GM18507 (cell line): ENCODE results near the gene CLEC4G.

Experiments
- DNase-seq: peaks from one replicate; pipeline ENCODE4 v3.0.0; 2011; ENCODE audit warnings: low read depth; ENCODE audit not compliant: insufficient read length; ENCODE audit errors: extremely low spot score
- FAIRE-seq: peaks from 2 replicates; lab custom pipeline; 2011; peaks lifted over from hg19 to GRCh38; lab: Jason Lieb, UNC

The CLEC4G gene

DNA sequence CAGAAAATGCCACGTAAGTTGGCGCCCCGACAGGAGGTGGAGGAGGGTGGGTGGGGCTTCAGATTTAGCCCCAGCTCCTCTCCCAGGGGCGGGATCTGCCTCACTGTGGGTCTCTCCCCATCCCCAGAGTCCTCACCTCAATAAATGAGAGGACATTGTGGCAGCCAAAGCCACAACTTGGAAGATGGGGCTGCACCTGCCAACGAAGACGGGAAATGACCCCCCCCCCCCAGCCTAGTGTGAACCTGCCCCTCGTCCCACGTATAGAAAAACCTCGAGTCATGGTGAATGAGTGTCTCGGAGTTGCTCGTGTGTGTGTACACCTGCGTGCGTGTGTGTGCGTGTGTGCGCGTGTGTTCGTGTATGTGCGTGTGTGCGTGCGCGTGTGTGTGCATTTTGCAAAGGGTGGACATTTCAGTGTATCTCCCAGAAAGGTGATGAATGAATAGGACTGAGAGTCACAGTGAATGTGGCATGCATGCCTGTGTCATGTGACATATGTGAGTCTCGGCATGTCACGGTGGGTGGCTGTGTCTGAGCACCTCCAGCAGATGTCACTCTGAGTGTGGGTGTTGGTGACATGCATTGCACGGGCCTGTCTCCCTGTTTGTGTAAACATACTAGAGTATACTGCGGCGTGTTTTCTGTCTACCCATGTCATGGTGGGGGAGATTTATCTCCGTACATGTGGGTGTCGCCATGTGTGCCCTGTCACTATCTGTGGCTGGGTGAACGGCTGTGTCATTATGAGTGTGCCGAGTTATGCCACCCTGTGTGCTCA is 52.7 kb downstream of the CLEC4G start:
- DNase-seq (peak; percentile 68), FAIRE-seq (peak; percentile 93)
